HG02981 (cell line): ENCODE results near the gene VEGFC.

Experiments used
- ATAC-seq: cut with Tn5 transposase; IDR thresholded peaks from one replicate; pipeline ENCODE4 v1.9.1; 2021; ENCODE audit warnings: mild to moderate bottlenecking, moderate library complexity; ENCODE audit not compliant: unreplicated experiment

The VEGFC gene

DNA sequence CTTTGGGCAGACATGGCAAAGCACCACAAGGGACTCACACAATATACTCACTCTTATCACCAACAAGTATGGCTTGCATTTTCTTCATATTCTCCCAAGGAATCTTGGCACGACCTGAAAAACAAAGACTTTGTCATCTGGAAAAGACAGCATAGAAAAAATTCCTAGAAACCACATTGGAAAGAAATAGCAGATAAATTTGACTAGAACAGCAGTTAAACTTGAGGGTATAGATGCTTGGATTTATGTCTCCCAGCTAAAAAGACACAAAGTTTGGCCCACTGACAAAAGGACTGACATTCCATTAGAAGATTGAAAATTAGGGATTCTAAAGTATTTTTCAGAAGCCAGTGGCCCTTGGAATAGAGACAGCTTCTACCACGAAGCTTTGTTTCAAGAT, 6.9 kb upstream of the VEGFC start:
- no peak for ATAC-seq

GRCh38 chr4:176798540-176798939, 5.8 kb upstream of the VEGFC start:
- ATAC-seq, result no peak

- ATAC-seq, result no peak
These were observed 2.7 kb upstream of the VEGFC start for GRCh38 chr4:176795441-176795840.

GRCh38 chr4:176794651-176795050, 1.9 kb upstream of the VEGFC start:
- ATAC-seq, result no peak

- no peak for ATAC-seq
These were observed 1.4 kb upstream of the VEGFC start for GRCh38 chr4:176794151-176794550.

GRCh38 chr4:176793060-176793605, 411 bp upstream of the VEGFC start:
- no peak for ATAC-seq

GRCh38 chr4:176791591-176792325, 964 bp downstream of the VEGFC start:
- ATAC-seq, result peak; percentile 4

GRCh38 chr4:176790398-176790797, 2.3 kb downstream of the VEGFC start:
- ATAC-seq, result no peak

DNA sequence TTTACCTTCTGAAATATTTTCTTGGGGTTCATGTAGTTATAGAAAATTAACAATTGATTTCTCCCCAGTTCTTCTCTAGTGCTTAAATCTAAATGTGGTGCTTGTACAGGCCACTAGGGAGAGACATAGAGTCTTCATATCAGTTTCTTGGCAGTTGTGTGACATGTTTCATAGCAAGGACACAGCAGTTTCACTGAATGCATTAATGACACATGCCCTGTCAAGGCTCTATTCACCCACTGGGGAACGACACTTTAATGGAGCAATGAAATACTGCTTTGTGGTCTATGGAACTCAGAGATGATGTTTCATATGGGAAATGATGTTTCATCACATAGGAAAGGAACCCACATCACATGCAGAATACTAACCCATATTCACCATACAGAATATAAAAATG, 2.8 kb downstream of the VEGFC start:
- ATAC-seq, result peak; percentile 60

DNA sequence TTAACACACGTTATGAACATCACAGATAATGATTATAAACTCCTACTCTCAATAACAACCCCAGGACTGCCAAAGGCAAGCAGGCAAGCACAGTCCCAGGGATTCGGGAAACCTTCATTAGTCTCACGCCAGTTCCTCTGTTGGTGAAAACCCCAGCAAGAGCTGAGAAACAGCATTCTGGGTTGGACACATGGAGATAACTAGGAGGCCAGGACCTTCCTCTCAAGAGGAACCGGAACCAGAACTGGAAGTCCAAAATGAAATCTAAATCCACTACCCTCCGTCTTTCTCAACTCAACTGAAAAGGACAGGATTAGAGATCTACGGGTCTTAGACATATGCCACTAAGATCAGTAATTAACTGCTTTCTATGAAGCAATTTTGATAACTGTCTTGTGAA, 3.8 kb downstream of the VEGFC start:
- no peak for ATAC-seq

DNA sequence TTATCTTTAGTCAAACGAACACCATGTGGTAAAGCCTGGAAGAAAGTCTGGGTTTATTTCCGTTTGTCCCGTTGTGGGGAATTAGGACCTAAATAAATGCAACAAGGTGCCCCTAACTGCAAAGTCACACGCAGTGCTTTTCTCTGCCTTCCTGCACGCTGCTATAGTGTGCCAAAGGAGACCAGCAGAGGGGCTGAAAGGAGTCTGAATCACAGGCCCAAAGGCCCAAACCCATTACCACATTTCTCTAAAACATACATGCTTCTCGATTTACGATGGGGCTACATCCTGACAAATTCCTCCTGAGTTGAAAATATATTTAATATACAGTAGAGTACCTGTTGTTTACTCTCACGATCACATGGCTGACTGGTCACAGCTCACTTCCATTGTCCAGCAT, 4.5 kb downstream of the VEGFC start:
- no peak for ATAC-seq

DNA sequence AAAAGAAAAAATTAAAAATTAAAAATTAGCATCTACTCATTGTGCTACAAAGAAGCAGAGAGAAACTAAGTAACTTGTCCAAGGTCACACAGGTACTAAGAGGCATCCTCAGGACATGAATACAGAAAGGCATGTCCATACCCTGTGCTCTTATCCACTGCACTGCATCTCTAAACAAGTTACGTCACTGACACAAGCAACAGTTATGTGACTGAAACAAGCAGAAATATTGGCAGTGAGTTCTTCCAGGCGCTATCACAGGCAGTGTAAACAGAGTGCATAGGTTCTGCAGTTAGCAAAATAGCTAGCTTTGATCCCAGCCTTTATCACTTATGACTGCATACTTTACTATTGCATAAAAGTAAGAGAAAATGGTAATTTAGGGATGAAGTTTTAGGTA, 7.9 kb downstream of the VEGFC start:
- ATAC-seq, result no peak

- no peak for ATAC-seq
These were observed 9.9 kb downstream of the VEGFC start for GRCh38 chr4:176782794-176783193.

GRCh38 chr4:176782191-176782590, 10.5 kb downstream of the VEGFC start:
- ATAC-seq, result no peak

DNA sequence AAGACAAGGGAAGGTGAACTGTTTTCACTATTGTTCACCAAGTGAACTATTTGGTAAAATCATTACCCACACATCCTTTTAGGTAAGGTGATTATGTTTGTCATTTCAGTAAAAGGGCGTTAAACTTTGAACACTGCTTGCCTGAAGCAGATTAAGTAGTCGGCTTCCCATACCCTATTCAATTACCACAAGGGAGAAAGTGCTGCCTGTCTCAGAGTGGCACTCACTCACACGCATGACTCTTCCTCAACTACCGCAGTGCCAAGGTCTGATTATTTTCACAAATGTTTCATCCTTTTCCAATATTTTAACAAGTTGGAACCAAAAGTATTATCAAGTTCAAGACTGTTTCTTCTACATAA, 11.0 kb downstream of the VEGFC start:
- no peak for ATAC-seq

GRCh38 chr4:176780995-176781738, 11.6 kb downstream of the VEGFC start:
- ATAC-seq, result no peak

GRCh38 chr4:176779421-176779820, 13.3 kb downstream of the VEGFC start:
- ATAC-seq, result no peak

GRCh38 chr4:176778491-176778890, 14.2 kb downstream of the VEGFC start:
- no peak for ATAC-seq

GRCh38 chr4:176778063-176778462, 14.7 kb downstream of the VEGFC start:
- ATAC-seq, result no peak

GRCh38 chr4:176775338-176775737, 17.4 kb downstream of the VEGFC start:
- no peak for ATAC-seq

GRCh38 chr4:176774852-176775251, 17.9 kb downstream of the VEGFC start:
- no peak for ATAC-seq

GRCh38 chr4:176769514-176769913, 23.2 kb downstream of the VEGFC start:
- no peak for ATAC-seq
